GM12874 (cell line): ENCODE results near the gene BTAF1.

Experiments
- TF ChIP-seq, protein P1 (sequence below): IDR thresholded peaks from 2 replicates; pipeline ENCODE4 v1.5.1; 2011; ENCODE audit warnings: low read depth, mild to moderate bottlenecking, control low read depth, low read length, moderate library complexity; ENCODE audit not compliant: insufficient read depth

Gene BTAF1

DNA sequence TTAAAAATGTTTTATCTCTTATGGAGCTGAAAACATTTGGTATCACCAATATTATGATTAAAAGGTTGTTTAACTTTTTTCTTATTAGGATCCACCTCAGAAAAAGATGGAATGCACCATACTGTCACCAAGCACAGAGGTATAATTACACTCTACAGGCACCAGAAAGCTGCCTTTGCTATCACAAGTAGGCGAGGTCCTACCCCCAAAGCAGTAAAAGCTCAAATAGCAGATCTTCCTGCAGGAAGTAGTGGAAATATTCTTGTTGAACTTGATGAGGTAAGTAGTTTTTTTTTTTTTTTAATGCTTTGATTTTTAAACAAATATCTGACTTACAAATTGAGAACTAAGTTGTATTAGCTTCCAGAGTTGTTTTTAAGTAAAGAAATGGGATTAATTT lies 68.5 kb downstream of the BTAF1 start:
- TF ChIP-seq, protein P1, sequence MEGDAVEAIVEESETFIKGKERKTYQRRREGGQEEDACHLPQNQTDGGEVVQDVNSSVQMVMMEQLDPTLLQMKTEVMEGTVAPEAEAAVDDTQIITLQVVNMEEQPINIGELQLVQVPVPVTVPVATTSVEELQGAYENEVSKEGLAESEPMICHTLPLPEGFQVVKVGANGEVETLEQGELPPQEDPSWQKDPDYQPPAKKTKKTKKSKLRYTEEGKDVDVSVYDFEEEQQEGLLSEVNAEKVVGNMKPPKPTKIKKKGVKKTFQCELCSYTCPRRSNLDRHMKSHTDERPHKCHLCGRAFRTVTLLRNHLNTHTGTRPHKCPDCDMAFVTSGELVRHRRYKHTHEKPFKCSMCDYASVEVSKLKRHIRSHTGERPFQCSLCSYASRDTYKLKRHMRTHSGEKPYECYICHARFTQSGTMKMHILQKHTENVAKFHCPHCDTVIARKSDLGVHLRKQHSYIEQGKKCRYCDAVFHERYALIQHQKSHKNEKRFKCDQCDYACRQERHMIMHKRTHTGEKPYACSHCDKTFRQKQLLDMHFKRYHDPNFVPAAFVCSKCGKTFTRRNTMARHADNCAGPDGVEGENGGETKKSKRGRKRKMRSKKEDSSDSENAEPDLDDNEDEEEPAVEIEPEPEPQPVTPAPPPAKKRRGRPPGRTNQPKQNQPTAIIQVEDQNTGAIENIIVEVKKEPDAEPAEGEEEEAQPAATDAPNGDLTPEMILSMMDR = no peak

DNA sequence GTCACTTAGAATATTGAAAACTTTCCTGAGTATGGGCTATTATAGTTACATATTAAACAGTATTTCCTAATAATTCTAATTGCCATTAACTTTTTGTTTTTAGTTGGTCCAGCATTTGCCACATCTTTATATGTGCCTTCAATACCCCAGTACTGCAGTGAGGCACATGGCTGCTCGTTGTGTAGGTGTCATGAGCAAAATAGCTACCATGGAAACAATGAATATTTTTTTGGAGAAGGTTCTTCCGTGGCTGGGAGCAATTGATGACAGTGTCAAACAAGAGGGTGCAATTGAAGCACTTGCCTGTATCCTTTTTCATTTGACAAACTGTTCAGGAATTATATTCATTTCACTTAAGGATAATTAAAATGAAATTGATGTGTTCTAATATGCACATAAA lies 72.7 kb downstream of the BTAF1 start:
- TF ChIP-seq, protein P1 = no peak

DNA sequence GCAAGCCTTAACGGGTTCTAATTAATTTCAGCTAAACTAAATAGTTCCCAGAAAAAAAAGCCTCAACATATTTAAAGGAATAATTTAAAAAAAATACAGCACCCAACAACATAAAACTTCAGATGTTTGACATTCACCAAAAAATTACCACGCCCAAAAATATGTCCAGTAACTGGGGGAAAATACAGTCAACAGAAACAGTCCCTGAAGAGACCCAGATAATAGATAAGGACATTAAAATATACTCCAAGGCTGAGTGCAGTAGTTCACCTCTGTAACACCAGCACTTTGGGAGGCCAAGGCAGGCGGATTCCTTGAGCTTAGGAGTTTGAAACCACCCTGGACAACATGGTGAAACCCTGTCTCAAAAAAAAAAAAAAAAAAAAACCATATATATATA lies 78.0 kb downstream of the BTAF1 start:
- TF ChIP-seq, protein P1 = no peak

DNA sequence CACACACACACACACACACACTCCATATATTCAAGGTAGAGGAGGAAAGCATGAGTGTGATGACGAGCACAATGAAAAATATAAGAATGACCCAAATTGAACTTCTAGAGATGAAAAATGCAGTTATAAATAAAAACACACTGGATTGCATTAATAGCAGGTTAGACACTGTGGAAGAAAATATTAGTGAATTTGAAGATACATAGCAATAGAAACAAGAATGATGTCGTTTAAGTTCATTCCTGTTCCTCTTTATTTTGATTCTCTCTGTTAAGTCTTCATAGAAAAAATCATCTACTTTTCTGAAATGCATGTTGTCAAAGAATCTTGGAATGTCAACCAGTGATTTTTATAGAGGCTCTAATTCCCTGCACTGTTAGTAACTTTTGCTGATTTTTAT lies 78.4 kb downstream of the BTAF1 start:
- TF ChIP-seq, protein P1 = no peak

DNA sequence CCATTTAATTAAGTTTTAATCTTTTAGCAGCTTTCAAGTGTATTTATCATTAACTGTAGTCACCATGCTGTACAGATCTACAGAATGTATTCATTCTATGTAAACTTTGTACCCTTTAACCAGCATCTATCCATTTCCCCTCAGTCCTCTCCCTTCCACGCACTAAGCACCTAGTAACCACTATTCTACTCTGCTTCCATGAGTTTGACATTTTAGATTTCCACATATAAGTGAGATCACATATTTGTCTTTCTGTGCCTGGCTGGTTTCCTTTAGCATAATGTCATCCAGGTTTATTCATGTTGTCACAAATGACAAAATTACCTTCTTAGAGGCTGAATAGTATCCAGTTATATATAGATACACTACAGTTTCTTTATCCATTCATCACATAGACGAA lies 79.7 kb downstream of the BTAF1 start:
- TF ChIP-seq, protein P1 = no peak

DNA sequence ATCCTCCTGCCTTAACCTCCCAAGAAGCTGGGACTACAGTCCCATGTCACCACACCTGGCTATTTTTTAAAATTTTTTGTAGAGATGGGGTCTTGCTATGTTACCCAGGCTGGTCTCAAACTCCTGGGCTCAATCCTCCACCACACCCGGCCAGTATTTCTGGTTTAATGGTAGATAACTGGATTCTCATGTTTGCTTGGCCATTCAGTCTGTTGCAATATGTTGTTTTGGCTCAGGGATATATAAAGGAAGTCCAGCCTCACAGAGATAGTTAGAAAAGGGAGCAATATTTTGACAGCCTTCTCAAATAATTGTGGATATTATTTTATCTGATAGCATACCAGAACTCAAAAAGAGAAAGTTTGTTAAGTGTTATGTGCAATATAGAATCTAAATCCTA lies 82.4 kb downstream of the BTAF1 start:
- TF ChIP-seq, protein P1 = no peak

DNA sequence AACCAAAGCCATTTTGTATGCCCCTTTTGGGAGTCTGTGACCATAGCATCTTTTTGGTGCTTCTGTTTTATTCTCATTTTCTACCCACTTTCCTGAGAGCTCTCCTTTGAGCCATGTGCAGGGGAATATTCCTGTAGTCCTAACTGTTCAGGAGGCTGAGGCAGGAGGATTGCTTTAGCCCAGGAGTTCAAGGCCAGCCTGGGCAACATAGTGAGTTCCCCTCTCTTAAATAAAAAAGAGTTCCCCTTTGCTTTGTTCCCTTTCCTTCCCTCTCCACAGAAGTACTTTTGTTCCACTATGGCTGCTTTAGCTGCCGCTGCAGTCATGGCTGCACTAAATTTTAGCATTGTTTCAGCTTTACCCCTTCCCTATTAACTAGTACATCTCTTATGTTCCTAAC lies 85.9 kb downstream of the BTAF1 start:
- TF ChIP-seq, protein P1 = no peak
